HL-60/S4 (cell line): ENCODE results near the gene IRF3.
"Not testable (repeated sequence)": the region's sequence is repeated elsewhere in the genome, so short reads cannot be mapped to it uniquely, and the experiment has no call there.

Experiments
- in situ Hi-C: fragments of 300-500 bp; cut with MboI; formaldehyde crosslinking; loops from 2 replicates; pipeline ENCODE4 v1.14.3; 2022; ENCODE audit warnings: low sequenced_read_pairs

Gene IRF3

DNA sequence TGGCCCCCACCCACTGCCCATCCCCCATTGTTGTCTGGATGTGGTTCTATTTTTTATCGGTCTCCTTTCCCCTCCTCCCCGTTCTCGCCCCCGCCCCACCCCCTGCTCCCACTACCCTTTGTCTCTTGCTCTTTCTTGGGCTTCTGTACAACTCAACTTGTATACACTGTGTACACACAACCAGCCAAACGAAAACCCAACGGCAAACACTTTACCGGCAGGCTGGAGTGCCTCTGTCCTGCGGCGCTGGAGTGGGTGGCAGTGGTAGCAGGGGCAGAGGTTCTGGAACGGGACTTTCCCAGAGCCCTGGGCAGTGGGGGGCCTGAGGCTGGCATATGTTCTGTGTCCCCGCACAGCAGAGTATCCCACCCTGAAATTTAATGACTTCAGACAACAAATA is 39.4 kb downstream of the IRF3 start:
- in situ Hi-C loops = no loop called here

DNA sequence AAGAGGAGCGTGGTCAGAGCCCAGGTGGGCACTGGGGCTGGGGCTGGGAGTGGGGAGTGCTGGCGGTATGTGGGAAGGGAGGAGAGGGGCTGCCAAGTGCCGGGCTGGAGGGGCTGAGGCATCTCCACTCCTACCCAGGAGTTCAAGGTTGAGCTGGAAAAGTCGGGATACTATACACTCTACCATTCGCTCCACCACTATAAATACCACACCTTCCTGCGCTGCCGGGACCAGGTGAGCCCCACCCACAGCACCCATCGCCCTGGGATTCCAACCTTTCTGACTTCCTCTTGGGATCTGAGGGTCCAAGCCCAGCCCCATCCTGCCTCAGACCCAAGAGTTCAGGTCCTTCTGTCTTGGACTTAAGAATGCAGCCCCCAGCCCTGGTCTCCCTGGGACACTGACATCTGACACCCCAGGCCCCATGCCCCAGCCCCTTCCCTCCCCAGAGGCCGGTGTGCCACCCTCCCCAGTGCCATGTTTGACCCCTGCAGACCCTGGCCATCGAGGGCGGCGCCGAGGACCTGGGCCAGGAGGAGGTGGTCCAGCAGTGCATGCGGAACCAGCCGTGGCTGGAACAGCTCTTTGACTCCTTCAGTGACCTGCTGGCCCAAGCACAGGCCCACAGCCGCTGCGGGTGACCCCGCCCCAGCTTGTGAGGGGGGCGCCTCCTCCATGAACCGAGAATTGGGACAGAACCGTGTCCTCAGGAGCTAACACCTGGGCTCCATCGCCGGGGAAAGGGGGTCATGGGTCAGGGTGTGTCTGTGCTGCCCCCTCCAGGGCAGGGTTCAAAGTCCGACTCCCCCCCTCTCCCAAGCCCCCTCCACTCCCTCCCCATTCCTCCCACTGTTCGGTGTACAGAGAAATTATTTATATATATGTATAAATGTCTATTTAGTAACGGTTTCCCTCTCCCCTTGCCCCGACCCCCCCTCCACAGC is 40.4 kb downstream of the IRF3 start:
- in situ Hi-C loops = no loop called here

DNA sequence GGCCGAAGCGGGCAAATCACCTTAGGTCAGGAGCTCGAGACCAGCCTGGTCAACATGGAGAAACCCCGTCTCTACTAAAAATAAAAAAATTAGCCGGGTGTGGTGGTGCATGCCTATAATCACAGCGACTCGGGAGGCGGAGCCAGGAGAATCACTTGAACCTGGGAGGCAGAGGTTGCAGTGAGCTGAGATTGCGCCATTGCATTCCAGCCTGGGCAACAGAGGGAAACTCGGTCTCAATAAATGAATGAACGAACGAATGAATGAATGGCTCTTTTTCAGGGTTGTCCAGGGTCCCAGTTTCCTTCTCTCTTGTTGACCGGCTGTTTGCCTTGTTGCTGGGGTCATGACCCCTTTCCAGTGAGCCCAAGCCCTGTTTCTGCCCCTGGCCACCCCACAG is 47.8 kb downstream of the IRF3 start:
- in situ Hi-C loops = not testable (repeated sequence)

DNA sequence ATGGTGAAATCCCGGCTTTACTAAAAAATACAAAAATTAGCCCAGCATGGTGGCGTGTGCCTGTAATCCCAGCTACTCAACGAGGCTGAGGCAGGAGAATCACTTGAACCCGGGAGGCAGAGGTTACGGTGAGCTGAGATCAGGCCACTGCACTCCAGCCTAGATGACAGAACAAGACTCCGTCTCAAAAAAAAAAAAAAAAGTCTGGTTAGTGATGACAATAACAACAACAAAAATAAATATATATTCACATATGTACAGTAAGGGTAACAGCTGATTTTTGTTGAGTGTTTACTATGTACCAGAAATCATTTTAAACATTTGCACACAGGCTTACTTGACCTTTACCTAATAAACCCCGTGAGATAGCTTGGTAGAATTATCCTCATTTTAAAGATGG is 48.7 kb downstream of the IRF3 start:
- in situ Hi-C loops = no loop called here

DNA sequence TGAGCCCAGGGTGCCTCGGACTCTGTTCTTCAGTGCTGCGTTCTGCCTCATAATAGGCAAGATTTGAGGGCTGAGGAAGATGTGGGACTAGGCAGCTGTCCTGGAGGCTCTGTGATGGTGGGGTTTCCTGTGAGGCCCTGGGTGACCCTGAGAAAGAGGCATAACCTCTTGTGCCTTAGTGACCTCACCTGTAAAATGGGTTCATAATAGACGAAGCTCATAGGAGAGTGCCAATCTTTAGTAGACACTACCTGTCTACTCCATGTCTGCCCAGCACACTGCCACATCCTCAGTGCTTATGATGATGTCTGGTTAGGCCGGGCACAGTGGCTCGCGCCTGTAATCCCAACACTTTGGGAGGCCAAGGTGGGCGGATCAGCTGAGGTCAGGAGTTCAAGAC is 49.1 kb downstream of the IRF3 start:
- in situ Hi-C loops = no loop called here

DNA sequence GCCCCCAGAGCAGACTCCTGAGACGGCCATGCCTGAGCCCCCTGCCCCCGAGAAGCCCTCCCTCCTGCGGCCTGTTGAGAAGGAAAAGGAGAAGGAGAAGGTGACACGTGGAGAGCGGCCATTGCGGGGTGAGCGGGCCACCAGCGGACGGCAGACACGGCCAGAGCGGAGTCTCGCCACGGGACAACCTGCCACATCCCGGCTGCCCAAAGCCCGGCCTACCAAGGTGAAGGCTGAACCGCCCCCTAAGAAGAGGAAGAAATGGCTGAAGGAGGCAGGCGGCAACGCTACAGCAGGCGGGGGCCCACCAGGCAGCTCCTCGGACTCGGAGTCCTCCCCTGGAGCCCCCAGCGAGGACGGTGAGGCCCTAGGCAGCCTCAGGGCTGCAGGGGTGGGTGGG is 49.8 kb downstream of the IRF3 start:
- in situ Hi-C loops = no loop called here

DNA sequence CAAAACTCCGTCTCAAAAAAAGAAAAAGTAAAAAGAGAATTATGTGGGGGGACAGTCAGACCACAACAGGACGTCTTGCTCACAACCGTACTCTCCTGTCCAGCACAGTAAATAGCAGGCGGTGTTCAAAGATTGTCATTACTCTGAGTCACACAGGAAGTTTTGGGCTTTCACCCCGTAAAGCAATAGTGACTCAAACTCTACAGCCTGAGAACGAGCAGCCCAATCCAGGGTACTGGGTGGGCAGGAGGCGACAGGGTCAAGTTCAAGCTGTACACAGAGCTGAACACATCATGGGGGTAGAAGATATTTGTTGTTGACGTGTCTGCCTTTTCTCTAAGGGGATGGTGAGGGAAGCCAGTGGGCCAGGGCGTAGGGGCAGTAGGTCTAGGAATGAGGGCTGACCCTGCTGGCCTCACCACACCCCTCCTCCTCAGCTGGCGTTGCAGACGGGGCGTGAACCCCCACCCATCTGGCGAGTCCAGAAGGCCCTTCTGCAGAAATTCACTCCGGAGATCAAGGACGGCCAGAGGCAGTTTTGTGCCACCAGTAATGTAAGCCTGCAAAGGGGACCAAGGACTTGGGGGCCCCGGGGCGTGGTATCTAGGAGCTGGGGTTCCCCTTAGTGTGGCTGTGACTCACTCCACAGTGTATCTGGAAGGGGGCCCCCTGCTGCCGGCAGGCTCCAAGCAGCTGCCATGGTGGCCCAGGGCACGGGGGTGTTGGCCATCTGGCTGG is 51.4 kb downstream of the IRF3 start:
- in situ Hi-C loops = no loop called here

DNA sequence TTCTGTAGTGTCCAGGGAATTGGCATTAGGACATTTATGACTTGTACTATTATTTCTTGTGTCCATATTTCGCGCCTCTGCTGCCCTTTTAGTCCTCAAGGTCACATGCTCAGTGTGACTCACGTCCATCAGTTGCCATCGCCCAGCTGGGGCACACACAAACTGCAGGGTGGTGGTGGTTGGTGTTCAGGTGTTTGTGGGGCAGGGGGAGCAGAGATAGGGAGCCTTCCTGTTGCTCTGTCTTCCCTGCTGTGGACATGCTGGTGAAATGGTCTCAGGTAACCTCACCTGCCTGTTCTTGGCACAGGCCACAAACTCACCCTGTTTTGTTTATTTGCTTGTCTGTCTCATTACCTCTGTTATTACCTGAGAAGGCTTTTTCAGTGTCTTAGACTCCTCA is 52.3 kb downstream of the IRF3 start:
- in situ Hi-C loops = no loop called here
